GM08714 (cell line): ENCODE results near the gene CCSER1.

Source experiments
- H3K4me3 ChIP-seq: fragments of 200-500 bp; sonication (Bioruptor generic); 2 replicates; pipeline ENCODE4 v1.5.1; 2014; ENCODE audit warnings: mild to moderate bottlenecking, low read length, inconsistent platforms
- ZNF274 ChIP-seq: IDR thresholded peaks from 2 replicates; pipeline ENCODE4 v1.6.1; 2012; ENCODE audit warnings: mild to moderate bottlenecking, low read depth, low read length

CCSER1 gene

DNA sequence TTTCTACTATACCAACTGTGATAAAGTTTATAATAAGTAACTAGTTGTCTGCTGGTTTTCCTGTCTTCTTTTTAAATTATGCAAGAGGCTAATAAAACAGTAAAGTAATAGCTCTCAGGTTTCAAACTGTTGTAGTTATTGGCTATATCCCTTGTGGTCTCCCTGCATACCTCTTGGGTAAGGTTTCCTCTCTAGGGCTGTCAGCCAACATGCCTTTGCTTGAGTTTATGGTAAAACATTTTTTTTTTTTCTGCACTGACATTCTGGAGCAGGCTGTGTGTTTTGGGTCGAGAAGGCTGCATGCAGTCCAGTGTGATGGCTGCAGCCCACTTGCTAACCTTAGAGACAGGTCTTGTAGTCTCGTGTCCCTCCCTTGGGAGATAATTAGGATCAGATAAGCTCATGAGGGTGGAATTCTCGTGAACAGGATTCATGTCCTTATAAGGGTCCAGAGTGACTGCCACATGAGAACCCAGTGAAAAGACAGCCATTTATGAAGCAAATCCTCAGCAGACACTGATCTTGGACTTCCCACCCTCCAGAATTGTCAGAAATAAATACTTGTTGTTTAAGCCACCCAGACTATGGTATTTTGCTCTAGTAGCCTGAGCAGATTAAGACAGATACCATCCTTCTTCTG lies 831.2 kb downstream of the CCSER1 start:
- no peak for TF ChIP-seq ZNF274
- no peak overlapping the region for H3K4me3 ChIP-seq

DNA sequence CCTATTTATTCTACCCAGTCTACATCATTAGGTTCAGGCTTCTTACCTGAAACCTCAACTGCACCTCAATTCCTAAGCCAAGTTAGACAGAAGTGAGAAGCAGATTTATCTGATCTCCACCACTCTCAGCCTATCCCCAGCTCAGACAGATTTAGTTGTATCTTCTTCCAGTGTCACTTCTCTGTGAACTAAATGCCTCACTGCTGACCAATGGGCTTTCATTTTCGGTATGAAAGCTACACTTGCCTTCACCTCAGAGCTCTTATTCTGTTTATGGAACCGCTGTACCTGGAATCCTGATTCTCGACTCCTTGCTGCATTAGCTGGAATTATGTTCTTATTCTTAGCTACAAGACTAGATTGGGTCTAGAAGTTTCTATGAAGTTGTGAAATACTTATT lies 833.2 kb downstream of the CCSER1 start:
- no peak overlapping the region for H3K4me3 ChIP-seq
- no peak for TF ChIP-seq ZNF274

- no peak for TF ChIP-seq ZNF274
- no peak overlapping the region for H3K4me3 ChIP-seq
These were observed 833.6 kb downstream of the CCSER1 start for GRCh38 chr4:90960840-90961239.

DNA sequence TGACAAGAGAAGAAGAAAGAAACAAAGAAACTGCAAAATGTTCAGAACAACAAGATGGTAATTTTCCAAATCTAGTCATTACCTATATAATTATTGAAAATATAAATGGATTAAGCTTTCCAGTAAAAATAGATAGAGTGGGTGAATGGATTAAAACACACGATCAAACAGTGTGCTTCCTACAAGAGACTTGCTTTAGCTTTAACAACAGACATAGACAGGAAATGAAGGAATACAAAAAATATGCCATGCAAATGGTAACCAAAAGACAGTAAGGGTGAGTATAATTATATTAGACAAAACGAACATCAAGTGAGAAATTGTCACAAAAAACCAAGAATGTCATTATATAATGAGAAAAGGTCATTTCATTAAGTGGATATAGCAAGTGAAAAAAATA lies 842.8 kb downstream of the CCSER1 start:
- no peak for TF ChIP-seq ZNF274
- no peak overlapping the region for H3K4me3 ChIP-seq

DNA sequence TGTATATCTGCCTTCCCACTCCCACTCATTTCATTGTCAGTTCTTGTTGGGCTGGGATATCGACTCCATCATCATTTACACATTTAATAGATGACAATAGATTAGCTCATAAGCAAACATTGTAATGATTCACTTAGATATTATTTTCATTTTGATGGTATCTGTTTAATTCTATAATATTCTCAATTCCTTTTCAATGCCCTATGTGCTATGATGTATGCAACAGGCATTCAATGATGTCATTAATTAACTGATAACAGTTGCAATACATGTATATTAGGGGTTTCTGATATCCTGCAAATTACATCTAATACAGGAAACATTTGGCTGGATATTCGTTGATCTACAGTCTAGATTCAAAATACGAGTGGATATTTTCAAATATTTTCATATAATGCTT lies 850.5 kb downstream of the CCSER1 start:
- H3K4me3 ChIP-seq = no peak overlapping the region
- no peak for TF ChIP-seq ZNF274

GRCh38 chr4:90979556-90979955 lies 852.4 kb downstream of the CCSER1 start:
- no peak for TF ChIP-seq ZNF274
- H3K4me3 ChIP-seq = no peak overlapping the region

- no peak overlapping the region for H3K4me3 ChIP-seq
- TF ChIP-seq ZNF274 = no peak
These were observed 855.6 kb downstream of the CCSER1 start for GRCh38 chr4:90982813-90983212.

- no peak for TF ChIP-seq ZNF274
- H3K4me3 ChIP-seq = no peak overlapping the region
These were observed 863.1 kb downstream of the CCSER1 start for GRCh38 chr4:90990284-90990683.

GRCh38 chr4:90992213-90992612 lies 865.0 kb downstream of the CCSER1 start:
- no peak overlapping the region for H3K4me3 ChIP-seq
- TF ChIP-seq ZNF274 = no peak

- no peak overlapping the region for H3K4me3 ChIP-seq
- TF ChIP-seq ZNF274 = no peak
These were observed 867.8 kb downstream of the CCSER1 start for GRCh38 chr4:90994851-90995574.

GRCh38 chr4:90995996-90996395 lies 868.8 kb downstream of the CCSER1 start:
- no peak overlapping the region for H3K4me3 ChIP-seq
- no peak for TF ChIP-seq ZNF274

GRCh38 chr4:90996813-90997212 lies 869.6 kb downstream of the CCSER1 start:
- no peak for TF ChIP-seq ZNF274
- H3K4me3 ChIP-seq = no peak overlapping the region

DNA sequence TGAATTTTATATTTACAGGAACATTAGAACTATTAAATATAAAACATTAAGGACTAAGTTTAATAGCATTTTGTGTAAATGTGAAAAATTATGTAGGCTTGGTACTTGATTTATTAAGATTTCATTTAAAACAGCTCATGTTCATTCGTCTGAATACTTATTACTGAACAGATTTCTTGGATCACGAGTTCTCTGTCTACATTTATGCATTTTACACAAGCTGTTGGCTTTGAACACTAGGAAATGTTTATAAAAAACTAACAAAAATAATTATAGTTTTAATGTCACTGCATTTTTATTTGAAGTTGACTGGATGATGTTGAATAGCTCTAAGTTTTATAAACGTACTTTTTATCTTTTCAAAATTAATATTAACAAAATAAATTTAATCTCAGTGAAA lies 888.7 kb downstream of the CCSER1 start:
- no peak overlapping the region for H3K4me3 ChIP-seq
- no peak for TF ChIP-seq ZNF274

DNA sequence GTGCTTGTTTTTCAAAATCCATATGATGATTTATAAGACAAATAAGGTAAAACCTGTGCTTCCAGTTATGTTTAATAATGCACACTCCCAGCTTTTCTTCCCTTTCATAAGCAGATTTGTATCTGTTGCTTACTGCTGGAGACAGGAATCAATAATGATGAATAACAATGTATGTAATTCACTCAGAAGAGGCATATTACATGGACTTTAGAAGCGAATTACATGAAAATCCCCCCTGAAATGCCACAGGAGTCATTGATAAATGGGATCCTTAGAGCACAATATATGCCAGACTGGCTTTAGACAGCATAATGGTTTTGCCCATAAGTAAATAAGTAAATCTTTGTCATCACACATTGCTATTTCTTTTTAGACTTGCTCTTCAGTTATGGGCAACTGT lies 892.3 kb downstream of the CCSER1 start:
- no peak for TF ChIP-seq ZNF274

More for the DNA sequence above, 892.3 kb downstream of the CCSER1 start:
- no peak overlapping the region for H3K4me3 ChIP-seq
